ENCODE results near the gene SKOR1. TPM values are rescaled to one million over a fixed set of nuclear protein-coding genes. Genes with fewer than 3 reads are reported as not detected.

The SKOR1 gene
- total and polyA plus RNA-seq, 2 of the 8 experiments (the other 6 are each of a cell fraction or from before 2014, with no cell fraction given) = 0.03 to 0.11 TPM

GRCh38 chr15:67778968-67779548 lies 46.3 kb upstream of the SKOR1 start:
- no peaks in the 10 kb centered on the region for H3K36me3 ChIP-seq (ENCODE audit: control insufficient read depth in 2 of 4, insufficient read depth in 4 of 4, low read length in 3 of 4)
- POLR2A ChIA-PET (ENCODE audit: partially characterized antibody) = interaction anchor here (0.9 kb wide), 1 partner anchor 12 kb away, joined by 3 read pairs; no protein-coding TSS in a partner anchor
- FAIRE-seq (no peak), DNase-seq (ENCODE audit: low read depth in 1 of 2, low spot score in 2 of 2) (no peak)
- H3K27ac ChIP-seq (ENCODE audit: low read depth, low read length) = no peak overlapping the region
- no peak overlapping the region for H2BK15ac ChIP-seq (ENCODE audit: low read length)
- no peaks in the 10 kb centered on the region for H4K20me1 ChIP-seq (replicated peaks in 1 of 2; ENCODE audit: control insufficient read depth in 1 of 2, insufficient read depth in 2 of 2, low read length in 2 of 2)
- whole genome bisulfite sequencing, 2 experiments (ENCODE audit: extremely low coverage in 1 of 2, insufficient coverage in 1 of 2, insufficient read length in 1 of 2, insufficient replicate concordance in 2 of 2, low coverage in 1 of 2, low lambda C conversion rate in 2 of 2, missing lambda C conversion rate in 1 of 2) = 87% methylated on average over 5 of the region's 5 CpGs; no CpG with 5 or more reads in 1 of the 2 experiments
- H3K79me1 ChIP-seq (ENCODE audit: low read depth, low read length) = no peaks in the 10 kb centered on the region
- no peak overlapping the region for H3K23ac ChIP-seq (ENCODE audit: insufficient read length)
- H2BK5ac ChIP-seq (ENCODE audit: low read depth, low read length) = no peak overlapping the region
- H3K9me3 ChIP-seq (ENCODE audit: insufficient read depth in 2 of 2, low read depth in 1 of 2, low read length in 1 of 2) = no peaks in the 10 kb centered on the region
- H4K8ac ChIP-seq (ENCODE audit: extremely low read depth, insufficient read depth, low read length) = no peak overlapping the region
- no peak overlapping the region for H3K14ac ChIP-seq (ENCODE audit: insufficient read length)
- H2BK120ac ChIP-seq (replicated peaks; ENCODE audit: low read depth, low read length) = no peak overlapping the region
- H2AFZ ChIP-seq (ENCODE audit: low read length) = no peak overlapping the region
- no peak for TF ChIP-seq EZH2 (IDR thresholded peaks at IDR 0.05; ENCODE audit: low read depth, low read length, severe bottlenecking)
- no peak for TF ChIP-seq YY1 (IDR thresholded peaks at IDR 0.05; ENCODE audit: low read depth, low read length)
- no peak for TF ChIP-seq ASH2L (IDR thresholded peaks at IDR 0.05; ENCODE audit: low read length)
- TF ChIP-seq CTCF (IDR thresholded peaks at IDR 0.05; ENCODE audit: control extremely low read depth in 1 of 3, insufficient read depth in 1 of 3, low read depth in 1 of 3, low read length in 3 of 3) = no peak
- TF ChIP-seq SP1 (IDR thresholded peaks at IDR 0.05; ENCODE audit: low read depth, low read length) = no peak
- H3K27me3 ChIP-seq (replicated peaks in 1 of 4; ENCODE audit: control insufficient read depth in 3 of 4, extremely low read depth in 1 of 4, insufficient read depth in 3 of 4, low read length in 3 of 4) = no peaks in the 10 kb centered on the region
- CTCF ChIA-PET (ENCODE audit: partially characterized antibody) = interaction anchor here (1.2 to 2.0 kb wide), 2 partner anchors 9 to 15 kb away, joined by 3 to 6 read pairs; no protein-coding TSS in a partner anchor
- no peaks in the 10 kb centered on the region; the same call in 1 of the 2 replicates for H3K23me2 ChIP-seq (ENCODE audit: low read depth, low read length)
- no peak overlapping the region for H3K9ac ChIP-seq (replicated peaks in 1 of 4; ENCODE audit: extremely low read depth in 1 of 4, low read depth in 3 of 4, low read length in 3 of 4)
- H3K4me1 ChIP-seq (replicated peaks in 1 of 4; ENCODE audit: control insufficient read depth in 3 of 4, insufficient read depth in 4 of 4, low read length in 3 of 4) = peaks cover 2 to 19% (median 13%) of the 10 kb centered on the region in 4 experiments; a peak in 6 of 7 replicates
- no peaks in the 10 kb centered on the region for H3K79me2 ChIP-seq (ENCODE audit: control insufficient read depth in 1 of 2, insufficient read depth in 2 of 2, low read length in 2 of 2)
- H2AK5ac ChIP-seq (ENCODE audit: low read depth, low read length) = no peak overlapping the region
- H4K91ac ChIP-seq (replicated peaks; ENCODE audit: insufficient read length, low read length) = no peak overlapping the region
- H3K4me2 ChIP-seq (ENCODE audit: insufficient read depth in 1 of 2, low read depth in 2 of 2, low read length in 2 of 2) = no peak overlapping the region
- no peak overlapping the region for H3K18ac ChIP-seq (ENCODE audit: extremely low read depth, low read length)
- no peak overlapping the region for H2BK12ac ChIP-seq (ENCODE audit: low read depth, low read length)
- no peak overlapping the region for H4K5ac ChIP-seq (ENCODE audit: insufficient read length, low read depth, low read length)
- H3K56ac ChIP-seq (replicated peaks; ENCODE audit: insufficient read length, low read depth, low read length) = no peak overlapping the region
- H3K4ac ChIP-seq (replicated peaks; ENCODE audit: insufficient read length, low read depth, low read length) = no peak overlapping the region
- H3K4me3 ChIP-seq (ENCODE audit: extremely low read depth in 1 of 4, insufficient read depth in 2 of 4, low read depth in 3 of 4, low read length in 4 of 4) = no peak overlapping the region
- H2BK20ac ChIP-seq (ENCODE audit: low read length) = no peak overlapping the region
